DOHH2 (cell line): ENCODE measurements around the gene WDR55.
"Not testable (repeated sequence)": the region's sequence is repeated elsewhere in the genome, so short reads cannot be mapped to it uniquely, and the experiment has no call there.

ENCODE experiments used
- H3F3A ChIP-seq: fragments of 200-600 bp; sonication (generic), shearing (Covaris generic); 2 replicates; pipeline ENCODE4 v1.6.0; 2016; ENCODE audit warnings: antibody characterized with exemption, mild to moderate bottlenecking; ENCODE audit not compliant: control insufficient read depth, insufficient read depth
- H3K27ac ChIP-seq: fragments of 200-600 bp; sonication (generic); 2 replicates; pipeline ENCODE4 v1.5.1; 2014; ENCODE audit warnings: low read depth, mild to moderate bottlenecking, low read length, moderate library complexity
- H3K27me3 ChIP-seq: fragments of 200-600 bp; sonication (generic); 2 replicates; pipeline ENCODE4 v1.6.1; 2014; ENCODE audit warnings: mild to moderate bottlenecking, low read length, mixed read lengths; ENCODE audit not compliant: control insufficient read depth
- H3K36me3 ChIP-seq: fragments of 200-600 bp; sonication (generic); 2 replicates; pipeline ENCODE4 v1.6.1; 2014; ENCODE audit warnings: mild to moderate bottlenecking, low read length, moderate library complexity, mixed read lengths; ENCODE audit not compliant: control insufficient read depth
- H3K4me1 ChIP-seq: fragments of 200-600 bp; sonication (generic); 2 replicates; pipeline ENCODE4 v1.6.1; 2014; ENCODE audit warnings: mild to moderate bottlenecking, low read length, mixed read lengths; ENCODE audit not compliant: control insufficient read depth
- H3K4me2 ChIP-seq: fragments of 200-600 bp; sonication (generic); 2 replicates; pipeline ENCODE4 v1.6.0; 2014; ENCODE audit warnings: mild to moderate bottlenecking, low read length, moderate library complexity
- H3K4me3 ChIP-seq: fragments of 200-600 bp; sonication (generic); 2 replicates; pipeline ENCODE4 v1.5.1; 2014; ENCODE audit warnings: mild to moderate bottlenecking, low read length, mixed read lengths
- H3K79me2 ChIP-seq: fragments of 200-600 bp; sonication (generic); 2 replicates; pipeline ENCODE4 v1.6.1; 2014; ENCODE audit warnings: mild to moderate bottlenecking, low read length, mixed read lengths; ENCODE audit not compliant: control insufficient read depth
- H3K9me2 ChIP-seq: fragments of 200-600 bp; sonication (generic); replicated peaks from 2 replicates; pipeline ENCODE4 v1.6.1; 2014; ENCODE audit warnings: mild to moderate bottlenecking, low read length, mixed read lengths; ENCODE audit not compliant: control insufficient read depth
- H3K9me3 ChIP-seq: fragments of 200-600 bp; sonication (generic); 2 replicates; pipeline ENCODE4 v1.6.1; 2014; ENCODE audit warnings: antibody characterized with exemption, low read length, mixed read lengths; ENCODE audit not compliant: control insufficient read depth, insufficient read depth
- H4K20me1 ChIP-seq: fragments of 200-600 bp; sonication (generic); 2 replicates; pipeline ENCODE4 v1.6.0; 2014; ENCODE audit warnings: low read depth, mild to moderate bottlenecking, antibody characterized with exemption, low read length, moderate library complexity; ENCODE audit not compliant: control insufficient read depth, insufficient read depth
- EZH2phosphoT487 ChIP-seq: fragments of 200-600 bp; sonication (generic); IDR thresholded peaks from 2 replicates; pipeline ENCODE4 v1.6.1; 2017; ENCODE audit warnings: borderline replicate concordance, mild to moderate bottlenecking, antibody characterized with exemption, low read length, moderate library complexity, mixed read lengths
- TF ChIP-seq, protein P1 (sequence below): fragments of 200-600 bp; sonication (generic); IDR thresholded peaks from one replicate; pipeline ENCODE4 v1.5.1; 2014; ENCODE audit warnings: antibody characterized with exemption, mild to moderate bottlenecking, low read depth, low read length; ENCODE audit not compliant: poor library complexity, severe bottlenecking

WDR55 gene

DNA sequence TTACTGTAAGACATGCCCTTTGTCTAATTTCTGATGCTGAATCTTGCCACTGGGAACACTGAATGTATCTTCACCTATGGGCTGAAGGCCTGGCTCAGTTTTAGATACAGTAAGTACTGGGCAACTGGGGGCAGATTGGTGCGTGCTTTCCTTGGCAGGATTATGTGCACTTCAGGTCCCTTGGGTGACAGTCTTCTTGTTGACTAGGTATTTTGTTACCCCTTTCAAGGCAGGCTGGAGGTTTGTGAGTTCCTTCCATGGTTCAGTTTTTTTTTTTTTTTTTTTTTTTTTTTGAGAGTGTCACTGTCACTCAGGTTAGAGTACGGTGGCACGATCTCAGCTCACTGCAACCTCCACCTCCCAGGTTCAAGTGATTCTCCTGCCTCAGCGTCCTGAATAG, 43.1 kb downstream of the WDR55 start:
- Histone ChIP-seq H4K20me1 (no peaks in the 10 kb centered on the region), H3K79me2 (no peaks in the 10 kb centered on the region), H3K4me2 (no peak overlapping the region), H3K4me1 (peaks cover 11% of the 10 kb centered on the region), H3F3A (0 out of 2 replicates have a peak, but pooled peaks cover 7% of the 10 kb centered on the region), H3K27ac (no peak overlapping the region), H3K36me3 (peaks cover 42% of the 10 kb centered on the region), H3K4me3 (no peak overlapping the region), H3K27me3 (peaks cover 12% of the 10 kb centered on the region), H3K9me3 (no peaks in the 10 kb centered on the region), H3K9me2 (no peaks in the 10 kb centered on the region)
- TF ChIP-seq, protein P1, sequence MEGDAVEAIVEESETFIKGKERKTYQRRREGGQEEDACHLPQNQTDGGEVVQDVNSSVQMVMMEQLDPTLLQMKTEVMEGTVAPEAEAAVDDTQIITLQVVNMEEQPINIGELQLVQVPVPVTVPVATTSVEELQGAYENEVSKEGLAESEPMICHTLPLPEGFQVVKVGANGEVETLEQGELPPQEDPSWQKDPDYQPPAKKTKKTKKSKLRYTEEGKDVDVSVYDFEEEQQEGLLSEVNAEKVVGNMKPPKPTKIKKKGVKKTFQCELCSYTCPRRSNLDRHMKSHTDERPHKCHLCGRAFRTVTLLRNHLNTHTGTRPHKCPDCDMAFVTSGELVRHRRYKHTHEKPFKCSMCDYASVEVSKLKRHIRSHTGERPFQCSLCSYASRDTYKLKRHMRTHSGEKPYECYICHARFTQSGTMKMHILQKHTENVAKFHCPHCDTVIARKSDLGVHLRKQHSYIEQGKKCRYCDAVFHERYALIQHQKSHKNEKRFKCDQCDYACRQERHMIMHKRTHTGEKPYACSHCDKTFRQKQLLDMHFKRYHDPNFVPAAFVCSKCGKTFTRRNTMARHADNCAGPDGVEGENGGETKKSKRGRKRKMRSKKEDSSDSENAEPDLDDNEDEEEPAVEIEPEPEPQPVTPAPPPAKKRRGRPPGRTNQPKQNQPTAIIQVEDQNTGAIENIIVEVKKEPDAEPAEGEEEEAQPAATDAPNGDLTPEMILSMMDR, result no peak
- no peak for TF ChIP-seq EZH2phosphoT487

DNA sequence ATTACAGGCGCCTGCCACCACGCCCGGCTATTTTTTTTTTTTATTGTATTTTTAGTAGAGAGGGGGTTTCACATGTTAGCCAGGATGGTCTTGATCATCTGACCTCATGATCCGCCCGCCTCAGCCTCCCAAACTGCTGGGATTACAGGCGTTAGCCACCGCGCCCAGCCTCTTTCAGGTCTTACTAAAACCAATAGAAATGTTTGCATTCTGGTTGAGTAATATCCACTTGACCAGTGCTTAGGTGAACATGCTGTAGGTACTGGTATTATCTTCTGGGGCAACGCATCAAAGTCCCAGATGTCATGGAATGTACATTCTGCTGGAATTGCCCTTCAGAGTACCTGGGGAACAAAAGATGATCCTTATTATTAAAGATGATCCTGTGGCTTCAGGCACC, 44.1 kb downstream of the WDR55 start:
- not testable (repeated sequence) for H3K4me2 ChIP-seq, H3K27ac ChIP-seq, H3F3A ChIP-seq, H3K4me3 ChIP-seq, H3K9me2 ChIP-seq, H4K20me1 ChIP-seq, H3K9me3 ChIP-seq, H3K79me2 ChIP-seq
- H3K4me1 ChIP-seq, result peaks cover 11% of the 10 kb centered on the region
- peaks cover 12% of the 10 kb centered on the region for H3K27me3 ChIP-seq
- H3K36me3 ChIP-seq, result peaks cover 34% of the 10 kb centered on the region

DNA sequence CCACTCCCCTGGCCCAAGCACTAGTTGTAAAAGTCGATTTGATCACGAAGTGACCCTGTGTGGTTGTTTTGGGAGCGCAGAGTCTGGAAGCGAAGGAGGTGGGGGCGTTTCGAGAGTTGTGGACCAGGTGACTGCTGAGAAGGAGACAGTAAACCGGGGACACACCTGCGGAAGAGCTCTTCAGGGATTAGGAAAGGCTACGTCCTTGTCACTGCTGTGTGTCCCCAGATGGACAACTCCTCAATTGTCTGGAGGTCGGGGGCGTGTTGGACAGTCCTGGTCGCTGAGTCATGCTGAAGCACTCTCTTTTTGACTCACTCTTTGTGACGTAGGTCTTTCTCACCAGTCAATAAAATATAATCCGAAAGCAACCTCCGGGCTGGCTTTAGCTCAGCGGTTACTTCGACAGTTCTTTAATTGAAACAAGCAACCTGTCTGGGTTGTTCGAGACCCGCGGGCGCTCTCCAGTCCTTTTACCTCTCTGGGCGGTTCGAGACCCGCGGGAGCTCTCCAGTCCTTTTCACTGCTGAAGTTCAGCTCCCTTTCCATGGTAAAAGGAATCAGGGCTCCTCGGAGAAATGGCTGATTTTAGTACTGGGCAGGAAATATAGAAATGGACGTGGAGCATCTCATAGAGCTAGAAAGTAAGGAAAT, 46.3 kb downstream of the WDR55 start:
- TF ChIP-seq, protein P1, result no peak
- TF ChIP-seq EZH2phosphoT487, result no peak
- 0 out of 2 replicates have a peak, but pooled peaks cover 7% of the 10 kb centered on the region for H3F3A ChIP-seq
- H3K79me2 ChIP-seq, result no peaks in the 10 kb centered on the region
- peak overlapping the region; percentile 44 for H3K4me2 ChIP-seq
- H3K9me3 ChIP-seq, result no peaks in the 10 kb centered on the region
- no peak overlapping the region for H3K27ac ChIP-seq
- no peaks in the 10 kb centered on the region for H3K9me2 ChIP-seq
- peaks cover 11% of the 10 kb centered on the region for H3K4me1 ChIP-seq
- no peaks in the 10 kb centered on the region for H4K20me1 ChIP-seq
- H3K4me3 ChIP-seq, result peak overlapping the region; percentile 43
- peaks cover 13% of the 10 kb centered on the region for H3K36me3 ChIP-seq
- H3K27me3 ChIP-seq, result peaks cover 12% of the 10 kb centered on the region

DNA sequence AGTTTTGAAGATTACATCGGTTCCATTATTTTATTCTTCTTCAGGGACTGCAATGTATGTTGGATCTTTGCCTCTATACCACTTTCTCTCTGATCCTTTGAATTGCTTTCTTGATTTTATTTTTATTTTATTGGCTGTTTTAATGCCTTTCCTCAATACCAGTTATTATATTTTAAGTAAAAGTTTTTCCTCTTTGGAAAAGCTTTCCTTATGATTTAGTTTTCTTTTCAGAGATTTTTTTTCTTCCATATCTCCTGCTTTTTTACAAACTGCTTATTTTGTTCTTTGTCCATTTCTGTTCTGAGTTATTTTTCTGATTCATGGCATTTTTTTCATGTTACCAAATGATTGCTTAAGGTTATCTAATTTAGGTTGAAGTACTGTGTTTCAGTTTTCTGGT, 47.1 kb downstream of the WDR55 start:
- peaks cover 12% of the 10 kb centered on the region for H3K27me3 ChIP-seq
- no peak overlapping the region for H3K4me3 ChIP-seq
- TF ChIP-seq, protein P1, result no peak
- no peak for TF ChIP-seq EZH2phosphoT487
- H3K4me2 ChIP-seq, result no peak overlapping the region
- H3K36me3 ChIP-seq, result peaks cover 7% of the 10 kb centered on the region; the same call in 1 of the 2 replicates
- no peak overlapping the region for H3K27ac ChIP-seq
- H3K9me3 ChIP-seq, result no peaks in the 10 kb centered on the region
- H4K20me1 ChIP-seq, result no peaks in the 10 kb centered on the region
- H3K4me1 ChIP-seq, result peaks cover 11% of the 10 kb centered on the region
- no peaks in the 10 kb centered on the region for H3K9me2 ChIP-seq
- 0 out of 2 replicates have a peak, but pooled peaks cover 7% of the 10 kb centered on the region for H3F3A ChIP-seq
- H3K79me2 ChIP-seq, result no peaks in the 10 kb centered on the region
